ENCODE results near the gene SLC34A2. TPM values are rescaled to one million over a fixed set of nuclear protein-coding genes. Genes with fewer than 3 reads are reported as not detected.

SLC34A2 gene
- total RNA-seq, 3 donors from 2014 or later, result 0.19 to 0.35 TPM; not detected in 1

GRCh38 chr4:25696409-25696808 lies 40.8 kb downstream of the SLC34A2 start:
- H3K9me3 ChIP-seq, result peaks cover 5% of the 10 kb centered on the region
- H3K36me3 ChIP-seq (ENCODE audit: low read depth), result no peaks in the 10 kb centered on the region
- H3K4me1 ChIP-seq (ENCODE audit: low read depth), result no peaks in the 10 kb centered on the region
- no peak overlapping the region for H3K4me3 ChIP-seq
- no peak for ATAC-seq
- intact Hi-C loops (cut with DNase I, micrococcal nuclease), result no loop called here
- no peak for TF ChIP-seq CTCF (IDR thresholded peaks at IDR 0.05)
- no peak for DNase-seq

GRCh38 chr4:25697516-25697915 lies 41.9 kb downstream of the SLC34A2 start:
- no peak for TF ChIP-seq CTCF (IDR thresholded peaks at IDR 0.05)
- intact Hi-C loops (cut with DNase I, micrococcal nuclease), result no loop called here
- ATAC-seq (no peak), DNase-seq (no peak)
- Histone ChIP-seq H3K4me1 (ENCODE audit: low read depth) (no peaks in the 10 kb centered on the region), H3K4me3 (no peak overlapping the region), H3K9me3 (no peaks in the 10 kb centered on the region), H3K36me3 (ENCODE audit: low read depth) (no peaks in the 10 kb centered on the region)

GRCh38 chr4:25700661-25701060 lies 45.0 kb downstream of the SLC34A2 start:
- intact Hi-C loops (cut with DNase I, micrococcal nuclease), result no loop called here
- Histone ChIP-seq H3K36me3 (ENCODE audit: low read depth) (no peaks in the 10 kb centered on the region), H3K9me3 (no peaks in the 10 kb centered on the region), H3K4me1 (ENCODE audit: low read depth) (no peaks in the 10 kb centered on the region), H3K4me3 (no peak overlapping the region)
- TF ChIP-seq CTCF (IDR thresholded peaks at IDR 0.05), result no peak
- ATAC-seq (no peak), DNase-seq (no peak)

- TF ChIP-seq CTCF (IDR thresholded peaks at IDR 0.05), result no peak
- intact Hi-C loops (cut with DNase I, micrococcal nuclease), result no loop called here
- Histone ChIP-seq H3K4me1 (ENCODE audit: low read depth) (no peaks in the 10 kb centered on the region), H3K36me3 (ENCODE audit: low read depth) (no peaks in the 10 kb centered on the region), H3K9me3 (no peaks in the 10 kb centered on the region), H3K4me3 (no peak overlapping the region)
- DNase-seq (no peak), ATAC-seq (no peak)
Observed at GRCh38 chr4:25702848-25703247, 47.2 kb downstream of the SLC34A2 start.

GRCh38 chr4:25703731-25704388 lies 48.2 kb downstream of the SLC34A2 start:
- H3K36me3 ChIP-seq (ENCODE audit: low read depth), result no peaks in the 10 kb centered on the region
- H3K9me3 ChIP-seq, result no peaks in the 10 kb centered on the region
- no peak for TF ChIP-seq CTCF (IDR thresholded peaks at IDR 0.05)
- H3K4me3 ChIP-seq, result no peak overlapping the region
- DNase-seq (no peak), ATAC-seq (peak; percentile 38)
- intact Hi-C loops (cut with DNase I, micrococcal nuclease), result no loop called here
- no peaks in the 10 kb centered on the region for H3K4me1 ChIP-seq (ENCODE audit: low read depth)

GRCh38 chr4:25704516-25704915 lies 48.9 kb downstream of the SLC34A2 start:
- DNase-seq, result peak in 1 of 3 donors; percentile 6
- Histone ChIP-seq H3K4me1 (ENCODE audit: low read depth) (no peaks in the 10 kb centered on the region), H3K9me3 (no peaks in the 10 kb centered on the region), H3K4me3 (no peak overlapping the region), H3K36me3 (ENCODE audit: low read depth) (no peaks in the 10 kb centered on the region)
- intact Hi-C loops (cut with DNase I, micrococcal nuclease), result no loop called here
- peak; percentile 64 for ATAC-seq
- no peak for TF ChIP-seq CTCF (IDR thresholded peaks at IDR 0.05)
